Esophagus muscularis mucosa (tissue), 3 donors: ENCODE measurements around the gene ISY1.

ENCODE experiments used
- POLR2A ChIP-seq: fragments of 450-650 bp; IDR thresholded peaks from one replicate; pipeline ENCODE4 v1.6.1; 2017; ENCODE audit warnings: antibody characterized with exemption, moderate library complexity, mild to moderate bottlenecking, low read depth
- TF ChIP-seq, protein P1 (sequence below), 3 experiments: fragments of 200-600 bp in 2 of 3; fragments of 450-650 bp in 1 of 3; sonication (generic) in 2 of 3; IDR thresholded peaks; one replicate each; pipeline ENCODE4 v1.5.1; 2017 to 2019; ENCODE audit warnings: antibody characterized with exemption in 3 of 3, mild to moderate bottlenecking in 2 of 3, moderate library complexity in 1 of 3

GRCh38 chr3:129081503-129081902, 79.4 kb downstream of the ISY1 start:
- no peak for TF ChIP-seq POLR2A
- TF ChIP-seq, protein P1, sequence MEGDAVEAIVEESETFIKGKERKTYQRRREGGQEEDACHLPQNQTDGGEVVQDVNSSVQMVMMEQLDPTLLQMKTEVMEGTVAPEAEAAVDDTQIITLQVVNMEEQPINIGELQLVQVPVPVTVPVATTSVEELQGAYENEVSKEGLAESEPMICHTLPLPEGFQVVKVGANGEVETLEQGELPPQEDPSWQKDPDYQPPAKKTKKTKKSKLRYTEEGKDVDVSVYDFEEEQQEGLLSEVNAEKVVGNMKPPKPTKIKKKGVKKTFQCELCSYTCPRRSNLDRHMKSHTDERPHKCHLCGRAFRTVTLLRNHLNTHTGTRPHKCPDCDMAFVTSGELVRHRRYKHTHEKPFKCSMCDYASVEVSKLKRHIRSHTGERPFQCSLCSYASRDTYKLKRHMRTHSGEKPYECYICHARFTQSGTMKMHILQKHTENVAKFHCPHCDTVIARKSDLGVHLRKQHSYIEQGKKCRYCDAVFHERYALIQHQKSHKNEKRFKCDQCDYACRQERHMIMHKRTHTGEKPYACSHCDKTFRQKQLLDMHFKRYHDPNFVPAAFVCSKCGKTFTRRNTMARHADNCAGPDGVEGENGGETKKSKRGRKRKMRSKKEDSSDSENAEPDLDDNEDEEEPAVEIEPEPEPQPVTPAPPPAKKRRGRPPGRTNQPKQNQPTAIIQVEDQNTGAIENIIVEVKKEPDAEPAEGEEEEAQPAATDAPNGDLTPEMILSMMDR (IDR thresholded peaks at IDR 0.05), result no peak
